Adrenal gland (tissue), 5 donors: ENCODE measurements around the gene CADM1.

ENCODE experiments used
- POLR2A ChIP-seq, 2 donors: fragments of 450-650 bp; IDR thresholded peaks; one replicate each; pipeline ENCODE4 v1.6.1; 2017; ENCODE audit warnings: antibody characterized with exemption in 2 of 2, mild to moderate bottlenecking in 2 of 2, moderate library complexity in 1 of 2
- TF ChIP-seq, protein P1 (sequence below), 6 experiments: fragments of 450-650 bp in 4 of 6; fragments of 200-600 bp in 2 of 6; sonication (generic) in 1 of 6; IDR thresholded peaks; 1 replicate in 5 of 6; 2 replicates in 1 of 6; pipeline versions ENCODE4 v1.5.1 to v1.8.0; 2016 to 2021; ENCODE audit warnings: antibody characterized with exemption in 6 of 6, mild to moderate bottlenecking in 2 of 6, moderate library complexity in 1 of 6
- donor health status: DM: no; HTN: no; CAD: no.

DNA sequence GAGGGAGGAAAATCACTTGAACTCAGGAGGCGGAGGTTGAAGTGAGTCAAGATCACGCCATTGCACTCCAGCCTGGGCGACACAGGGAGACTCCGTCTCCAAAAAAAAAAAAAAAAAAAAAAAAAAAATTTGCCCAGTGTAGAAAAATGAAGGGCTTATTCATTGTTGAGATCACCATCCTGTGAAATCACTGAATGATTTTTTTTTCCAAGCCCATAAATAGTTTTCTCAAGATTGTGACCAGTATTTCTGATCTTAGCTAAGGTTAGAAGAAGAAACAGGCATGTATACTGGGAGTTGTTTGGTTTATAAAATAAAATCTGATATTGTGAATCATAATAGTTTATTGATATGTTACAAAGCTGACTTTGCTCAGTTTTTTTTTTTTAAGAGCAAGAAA is 269.4 kb downstream of the CADM1 start:
- no peak for TF ChIP-seq POLR2A (IDR thresholded peaks at IDR 0.05)
- TF ChIP-seq, protein P1, sequence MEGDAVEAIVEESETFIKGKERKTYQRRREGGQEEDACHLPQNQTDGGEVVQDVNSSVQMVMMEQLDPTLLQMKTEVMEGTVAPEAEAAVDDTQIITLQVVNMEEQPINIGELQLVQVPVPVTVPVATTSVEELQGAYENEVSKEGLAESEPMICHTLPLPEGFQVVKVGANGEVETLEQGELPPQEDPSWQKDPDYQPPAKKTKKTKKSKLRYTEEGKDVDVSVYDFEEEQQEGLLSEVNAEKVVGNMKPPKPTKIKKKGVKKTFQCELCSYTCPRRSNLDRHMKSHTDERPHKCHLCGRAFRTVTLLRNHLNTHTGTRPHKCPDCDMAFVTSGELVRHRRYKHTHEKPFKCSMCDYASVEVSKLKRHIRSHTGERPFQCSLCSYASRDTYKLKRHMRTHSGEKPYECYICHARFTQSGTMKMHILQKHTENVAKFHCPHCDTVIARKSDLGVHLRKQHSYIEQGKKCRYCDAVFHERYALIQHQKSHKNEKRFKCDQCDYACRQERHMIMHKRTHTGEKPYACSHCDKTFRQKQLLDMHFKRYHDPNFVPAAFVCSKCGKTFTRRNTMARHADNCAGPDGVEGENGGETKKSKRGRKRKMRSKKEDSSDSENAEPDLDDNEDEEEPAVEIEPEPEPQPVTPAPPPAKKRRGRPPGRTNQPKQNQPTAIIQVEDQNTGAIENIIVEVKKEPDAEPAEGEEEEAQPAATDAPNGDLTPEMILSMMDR (IDR thresholded peaks at IDR 0.05): no peak
